Astrocyte of the hippocampus (primary cell): Measurements from ENCODE around the gene TSPEAR.

Experiments
- DNase-seq: peaks from one replicate; pipeline ENCODE4 v3.0.0; 2011; ENCODE audit warnings: low read depth, low spot score

TSPEAR gene

DNA sequence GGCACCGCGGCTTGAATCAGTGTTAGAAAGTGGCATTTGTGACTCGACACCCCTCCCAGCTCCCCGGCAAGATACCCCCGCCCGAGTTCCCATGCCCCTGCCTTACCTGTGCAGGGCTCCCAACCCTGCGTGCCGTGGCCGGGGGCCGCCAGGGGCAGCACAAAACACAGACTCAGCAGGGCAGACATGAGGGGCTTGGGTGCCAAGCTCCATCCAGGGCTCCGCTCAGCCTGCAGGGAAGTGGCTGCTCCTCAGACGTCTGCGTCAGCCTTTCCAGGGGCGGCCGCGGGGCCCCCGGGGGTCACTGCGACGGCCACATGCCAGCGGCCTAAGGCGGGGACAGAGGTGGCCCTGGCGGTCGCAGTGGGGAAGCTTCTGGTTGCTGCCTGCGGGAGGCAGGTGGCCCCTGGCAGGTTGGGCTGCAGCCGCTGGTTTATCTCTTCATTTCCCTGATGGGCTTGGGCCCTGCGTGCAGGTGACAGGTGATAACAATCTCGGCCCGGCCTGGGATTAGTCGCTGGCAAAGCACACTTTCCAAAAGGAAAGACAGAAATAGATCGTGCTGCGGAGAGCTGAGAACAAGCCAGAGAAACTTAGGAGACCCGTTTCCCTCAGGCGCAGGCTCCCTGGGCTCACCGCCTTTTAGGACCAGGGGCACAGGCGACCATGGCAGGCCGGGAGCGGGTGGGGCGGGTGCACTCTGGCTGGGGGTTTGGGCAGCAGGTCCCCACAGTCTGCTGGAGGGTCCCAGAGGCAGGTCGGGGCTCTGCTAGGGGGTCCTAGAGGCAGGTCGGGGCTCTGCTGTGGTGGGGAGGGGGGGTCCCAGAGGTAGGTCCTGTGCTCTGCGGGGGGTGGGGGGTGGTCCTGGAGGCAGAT, at the start of gene TSPEAR:
TSPEAR (minus strand) TSS at position 246 of the 876 bp plus-strand sequence; CDS start at position 188, 58 bp downstream.
- no peak for DNase-seq

DNA sequence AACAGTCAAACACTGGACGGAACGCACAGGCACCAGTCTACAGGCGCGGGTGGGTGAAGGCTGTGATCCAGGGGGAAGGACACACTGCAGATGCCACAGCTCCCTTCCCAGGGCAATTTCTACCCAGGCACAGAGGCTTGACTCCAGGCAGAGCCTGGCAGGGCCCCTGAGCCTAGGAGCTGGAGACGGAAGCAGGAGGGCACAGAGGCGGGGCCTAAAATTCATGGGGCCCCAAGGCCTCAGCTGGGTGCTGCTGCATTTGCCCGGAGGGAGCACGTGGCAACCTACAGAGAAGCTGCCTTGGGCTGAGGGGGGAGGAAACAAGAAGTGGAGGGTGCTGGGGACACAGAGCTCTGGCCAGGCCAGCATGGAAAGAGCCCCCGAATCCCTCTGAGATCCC, 49.0 kb upstream of the TSPEAR start:
- DNase-seq = no peak

DNA sequence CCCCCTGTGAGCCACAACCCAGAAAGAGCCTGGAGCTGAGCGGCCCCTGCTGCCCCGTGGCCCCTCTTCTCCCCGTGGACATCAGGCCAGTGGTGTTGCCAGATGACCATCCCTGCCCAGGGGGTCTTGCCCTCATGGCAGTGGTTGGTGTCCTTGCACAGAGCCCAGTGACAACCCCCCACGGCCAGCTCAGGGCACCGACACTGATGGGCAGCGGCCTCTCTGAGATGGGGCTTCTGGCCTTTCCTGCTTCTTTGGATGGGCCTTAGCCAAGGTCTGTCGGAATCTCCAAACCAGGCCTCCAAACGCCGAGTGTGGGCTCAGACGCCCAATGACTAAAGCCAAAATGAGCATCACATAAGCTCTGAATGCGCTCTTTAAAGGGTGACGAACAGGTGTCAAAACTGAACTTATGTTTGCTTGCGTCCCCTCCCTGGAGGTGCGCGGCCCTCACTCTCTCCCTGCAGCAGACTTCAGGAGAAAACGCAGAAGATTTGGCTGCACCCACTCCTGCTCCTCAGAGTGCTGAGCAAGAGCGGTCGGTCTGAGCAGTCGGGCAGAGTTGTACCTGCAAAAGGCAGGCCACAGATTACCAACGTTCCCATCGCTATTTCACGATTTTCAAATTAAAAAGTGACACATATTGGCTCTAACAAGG, 48.4 kb upstream of the TSPEAR start:
- DNase-seq = no peak

DNA sequence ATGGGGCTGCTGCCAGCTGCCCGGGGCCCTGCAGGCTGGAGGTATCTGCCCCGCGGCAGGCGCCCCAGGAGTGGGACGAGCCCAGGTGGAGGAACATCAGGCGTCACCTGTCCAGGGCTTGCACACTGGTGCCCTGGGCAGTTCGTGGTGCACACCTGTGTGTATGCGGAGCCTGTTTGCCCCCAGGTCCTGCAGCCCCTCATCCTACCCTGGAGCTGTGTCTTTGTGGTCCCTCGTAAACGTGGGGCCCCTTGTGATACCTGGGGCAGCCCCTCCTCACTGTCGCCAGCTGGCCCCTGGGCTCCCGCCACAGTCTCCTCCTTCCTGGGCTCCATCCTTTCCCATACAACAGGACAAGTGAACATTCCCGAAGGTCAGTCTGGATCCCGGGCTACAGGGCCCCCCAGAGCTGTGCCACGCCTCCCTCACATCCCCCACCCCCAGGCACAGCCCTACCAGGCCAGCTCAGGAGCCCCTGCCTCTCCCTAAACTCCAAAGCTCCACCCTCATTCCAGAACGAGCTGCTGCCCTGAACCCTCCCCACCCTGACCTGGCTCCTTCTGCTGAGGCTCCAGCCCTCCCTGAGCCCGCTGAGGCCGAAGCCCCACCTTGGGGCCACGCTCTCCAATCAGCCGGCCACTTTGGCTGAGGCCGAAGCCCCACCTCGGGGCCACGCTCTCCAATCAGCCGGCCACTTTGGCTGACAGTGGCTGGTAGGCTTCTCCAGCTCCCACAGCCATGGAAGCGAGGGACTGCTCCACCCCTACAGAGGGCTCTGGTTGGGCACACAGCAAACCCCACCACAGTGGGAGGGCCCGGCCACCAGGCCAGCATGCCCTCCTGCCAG, 47.6 kb upstream of the TSPEAR start:
- no peak for DNase-seq

DNA sequence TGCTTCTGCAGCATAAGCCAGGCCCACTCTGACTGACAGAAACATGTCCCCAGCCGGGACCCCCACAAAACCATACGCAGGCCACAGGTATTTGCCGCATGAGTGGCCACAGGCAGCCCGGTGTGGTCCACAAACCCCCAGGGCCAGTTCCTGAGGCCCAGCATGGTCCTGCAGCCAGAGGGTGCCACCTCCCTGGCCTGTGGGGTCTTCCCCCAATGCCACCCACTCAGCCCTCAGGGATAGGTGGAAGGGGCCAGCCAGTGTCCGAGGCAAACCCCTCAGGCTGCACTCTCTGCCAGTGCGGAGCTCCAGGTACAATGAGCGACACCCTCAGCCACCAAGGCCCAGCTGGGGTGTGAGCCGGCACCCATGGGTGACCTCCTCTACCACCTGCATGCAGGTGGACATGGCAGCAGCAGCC, 46.8 kb upstream of the TSPEAR start:
- no peak for DNase-seq

DNA sequence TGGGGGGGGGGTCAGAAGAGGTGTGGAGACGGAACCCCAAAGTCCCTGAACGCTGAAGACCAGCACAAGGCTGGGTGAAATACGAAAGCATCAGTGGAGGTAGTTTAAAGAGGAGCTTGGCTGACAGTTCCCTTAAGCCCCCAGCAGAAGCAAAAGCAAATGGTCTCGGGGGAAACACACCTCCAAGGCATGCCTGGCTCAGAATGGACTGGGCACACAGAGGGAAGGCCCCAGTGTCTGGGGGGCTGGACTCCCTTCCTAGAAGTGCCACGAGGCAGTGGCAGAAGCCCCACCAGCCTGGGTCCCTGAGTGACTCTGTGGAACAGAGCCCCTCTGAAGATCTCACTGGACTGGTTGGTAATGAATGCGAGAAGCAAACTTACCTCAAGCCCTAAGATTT, 46.4 kb upstream of the TSPEAR start:
- no peak for DNase-seq

DNA sequence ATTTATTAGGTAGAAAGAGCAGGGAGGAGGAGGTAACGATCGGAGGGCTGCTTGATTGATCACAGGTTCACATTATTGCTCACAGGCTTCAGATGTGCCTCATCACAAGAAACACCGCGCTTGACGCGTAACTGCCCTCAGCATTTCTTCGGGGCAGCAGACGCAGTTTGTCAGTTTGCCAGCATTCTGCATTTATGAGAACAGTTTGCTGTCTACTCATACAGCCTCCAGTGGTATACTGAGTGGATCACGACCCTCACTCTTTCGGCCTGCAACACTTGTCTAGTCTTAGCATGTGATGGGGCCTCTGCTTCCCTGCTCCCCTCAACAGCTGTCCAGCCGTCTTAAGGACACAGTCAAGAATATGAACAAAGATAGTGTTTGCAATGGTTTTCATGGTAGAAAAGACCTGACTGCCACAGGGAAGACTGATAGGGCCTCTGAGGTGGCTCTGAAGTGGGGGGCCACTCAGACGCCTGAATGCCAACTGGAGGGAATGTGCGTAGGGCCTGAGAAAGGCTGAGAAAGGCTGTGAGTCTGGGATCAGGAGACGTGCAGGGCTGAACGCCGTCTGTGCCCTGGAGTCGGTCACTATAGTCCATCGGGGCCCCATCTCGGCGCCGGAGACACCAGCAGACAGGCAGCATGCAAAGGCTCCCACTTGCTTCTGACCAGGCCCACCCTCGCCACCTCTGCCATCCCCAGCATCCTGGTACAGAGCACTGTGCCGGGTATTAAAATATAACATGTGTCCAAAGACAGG, 45.2 kb upstream of the TSPEAR start:
- DNase-seq = no peak

DNA sequence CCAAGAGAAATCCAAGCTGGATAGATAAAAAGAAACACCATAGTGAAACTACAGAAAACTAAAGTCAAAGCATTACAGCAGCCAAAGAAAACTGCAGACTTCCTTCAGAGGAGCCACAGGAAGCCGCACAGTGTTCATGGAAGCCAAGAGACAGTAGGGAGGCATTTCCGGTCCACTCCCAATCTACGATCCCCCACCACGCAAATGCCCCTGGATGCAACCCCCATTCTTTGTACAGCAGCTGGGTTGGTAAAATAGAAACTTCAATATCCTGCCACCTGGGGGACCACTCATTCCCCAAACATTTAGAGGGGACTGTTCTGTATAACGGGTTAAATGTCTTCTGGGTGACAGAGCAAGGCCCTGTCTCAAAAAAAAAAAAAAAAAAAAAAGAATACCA, 43.9 kb upstream of the TSPEAR start:
- no peak for DNase-seq

DNA sequence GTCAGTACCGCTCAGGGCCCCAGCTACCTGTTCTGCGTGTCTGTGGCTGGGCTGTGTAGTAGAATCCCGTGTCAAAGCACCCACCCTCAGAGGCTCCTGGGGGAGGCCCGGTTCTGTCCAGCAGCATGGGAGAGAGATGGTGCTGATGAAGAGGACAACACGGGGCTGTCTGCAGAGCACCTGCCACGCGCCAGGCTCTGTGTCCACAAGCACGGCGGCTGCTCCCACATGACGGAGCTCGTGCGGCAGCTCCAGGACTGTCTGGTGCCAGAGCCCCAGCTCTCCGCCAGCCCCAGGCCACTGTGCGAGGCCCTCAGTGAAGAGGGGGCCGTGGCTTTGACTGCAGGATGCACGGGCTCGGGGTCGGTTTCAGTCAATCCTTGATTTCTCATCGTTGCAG, 42.0 kb upstream of the TSPEAR start:
- no peak for DNase-seq

DNA sequence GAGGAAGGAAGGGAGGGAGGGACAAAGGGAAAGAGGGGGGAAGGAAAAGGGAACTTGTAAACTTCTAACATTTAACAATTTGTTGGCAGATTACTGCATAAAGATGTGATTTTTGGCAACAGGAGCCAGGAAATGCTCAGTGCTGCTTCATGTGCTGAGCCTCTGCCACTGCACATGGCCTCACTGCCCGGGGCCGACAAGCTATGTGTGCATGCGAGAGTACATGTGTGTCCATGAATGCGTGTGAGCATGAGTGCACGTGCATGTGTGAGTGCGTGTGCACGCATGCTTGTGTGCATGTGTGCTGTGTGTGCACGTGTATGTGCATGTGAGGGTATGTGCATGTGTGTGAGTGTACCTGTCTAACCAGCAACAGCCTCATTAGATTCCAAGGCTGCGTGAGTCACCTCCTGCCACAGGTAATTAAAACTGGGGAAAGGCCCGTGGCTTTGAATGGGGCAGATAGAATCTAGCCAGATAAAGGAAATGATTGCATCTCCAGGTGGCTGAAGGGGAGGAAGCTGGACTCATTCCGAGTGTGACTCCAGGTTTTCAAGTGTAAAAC, 41.4 kb upstream of the TSPEAR start:
- no peak for DNase-seq

DNA sequence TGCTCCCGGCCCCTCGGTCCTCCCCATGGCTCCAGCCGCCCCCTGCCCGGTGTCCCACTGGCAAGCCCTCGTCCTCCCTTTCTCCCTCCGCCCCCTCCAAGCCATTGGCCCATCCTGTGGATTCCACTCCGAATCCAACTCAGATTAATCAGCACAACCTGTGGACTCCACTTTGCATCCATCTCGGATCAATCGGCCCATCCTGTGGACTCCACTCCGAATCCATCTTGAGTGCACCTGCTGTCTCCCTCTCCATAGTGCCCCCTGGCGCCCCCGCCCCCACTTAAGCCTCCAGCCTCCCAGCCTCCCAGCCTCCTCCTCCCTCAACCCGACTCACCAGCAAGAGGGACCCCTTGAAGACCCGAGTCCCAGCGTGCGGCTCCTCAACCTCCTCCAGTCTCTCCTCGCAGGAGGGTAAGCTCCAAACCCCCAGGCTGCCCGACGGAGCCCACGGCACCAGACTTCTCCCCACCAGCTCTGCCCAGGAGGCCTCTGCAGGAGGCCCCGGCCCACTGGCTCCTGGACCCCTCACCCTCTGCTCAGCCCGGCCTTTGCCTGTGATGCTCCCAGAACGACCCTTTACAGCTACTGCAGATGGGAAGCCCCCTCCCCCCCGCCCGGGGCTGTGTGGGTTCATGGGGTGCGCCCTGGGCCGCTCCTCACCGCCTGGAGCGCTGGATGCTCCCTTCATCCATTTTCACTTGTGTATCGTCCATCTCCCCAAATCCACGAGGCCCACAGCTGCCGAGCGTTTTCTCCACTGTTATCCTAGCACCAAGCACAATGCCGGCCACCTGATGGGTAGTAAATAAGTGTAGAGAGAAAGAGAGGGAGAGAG, 40.6 kb upstream of the TSPEAR start:
- no peak for DNase-seq

DNA sequence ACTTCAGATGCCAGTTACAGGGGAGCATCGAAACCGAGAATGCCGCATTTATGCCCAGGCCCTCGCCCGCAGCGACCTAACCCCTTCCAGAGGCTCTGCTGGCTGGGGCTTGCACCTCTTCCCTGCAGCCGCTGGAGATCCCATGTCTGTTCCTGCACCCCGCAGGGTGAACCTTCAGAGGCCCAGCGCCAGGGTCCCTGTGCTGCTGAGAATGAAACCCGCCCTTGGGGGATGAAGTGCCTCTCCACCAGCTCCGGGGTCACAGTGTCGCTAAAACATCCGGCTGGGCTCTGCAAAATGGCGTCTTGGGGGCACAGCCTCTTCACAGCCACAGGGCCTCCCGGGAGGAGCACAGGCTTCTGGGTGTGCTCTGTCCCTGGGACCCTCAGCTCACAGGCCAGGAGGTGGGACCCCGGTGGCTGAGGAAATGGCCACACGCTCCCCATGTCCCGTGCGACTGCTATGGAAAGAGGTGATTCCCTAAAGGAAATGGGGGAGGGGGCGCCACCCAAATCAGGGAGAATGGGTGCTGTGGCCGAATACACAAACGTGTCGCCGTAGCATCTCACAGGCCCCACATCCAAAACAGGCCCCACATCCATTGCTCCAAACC, 39.9 kb upstream of the TSPEAR start:
- no peak for DNase-seq

DNA sequence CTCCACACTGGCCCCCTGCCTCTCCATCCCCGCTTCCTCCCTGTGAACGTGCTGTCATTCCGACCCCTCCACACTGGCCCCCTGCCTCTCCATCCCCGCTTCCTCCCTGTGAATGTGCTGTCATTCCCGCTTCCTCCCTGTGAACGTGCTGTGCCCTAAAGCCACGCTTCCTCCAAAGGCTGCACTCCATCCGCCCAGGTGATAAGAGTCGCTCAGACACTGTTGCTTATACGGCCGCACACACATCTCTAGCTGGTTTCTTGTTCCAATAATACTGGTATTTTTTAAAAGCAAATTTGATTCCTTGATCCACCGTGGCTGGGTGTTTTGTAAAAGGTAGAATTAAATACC, 39.3 kb upstream of the TSPEAR start:
- no peak for DNase-seq

DNA sequence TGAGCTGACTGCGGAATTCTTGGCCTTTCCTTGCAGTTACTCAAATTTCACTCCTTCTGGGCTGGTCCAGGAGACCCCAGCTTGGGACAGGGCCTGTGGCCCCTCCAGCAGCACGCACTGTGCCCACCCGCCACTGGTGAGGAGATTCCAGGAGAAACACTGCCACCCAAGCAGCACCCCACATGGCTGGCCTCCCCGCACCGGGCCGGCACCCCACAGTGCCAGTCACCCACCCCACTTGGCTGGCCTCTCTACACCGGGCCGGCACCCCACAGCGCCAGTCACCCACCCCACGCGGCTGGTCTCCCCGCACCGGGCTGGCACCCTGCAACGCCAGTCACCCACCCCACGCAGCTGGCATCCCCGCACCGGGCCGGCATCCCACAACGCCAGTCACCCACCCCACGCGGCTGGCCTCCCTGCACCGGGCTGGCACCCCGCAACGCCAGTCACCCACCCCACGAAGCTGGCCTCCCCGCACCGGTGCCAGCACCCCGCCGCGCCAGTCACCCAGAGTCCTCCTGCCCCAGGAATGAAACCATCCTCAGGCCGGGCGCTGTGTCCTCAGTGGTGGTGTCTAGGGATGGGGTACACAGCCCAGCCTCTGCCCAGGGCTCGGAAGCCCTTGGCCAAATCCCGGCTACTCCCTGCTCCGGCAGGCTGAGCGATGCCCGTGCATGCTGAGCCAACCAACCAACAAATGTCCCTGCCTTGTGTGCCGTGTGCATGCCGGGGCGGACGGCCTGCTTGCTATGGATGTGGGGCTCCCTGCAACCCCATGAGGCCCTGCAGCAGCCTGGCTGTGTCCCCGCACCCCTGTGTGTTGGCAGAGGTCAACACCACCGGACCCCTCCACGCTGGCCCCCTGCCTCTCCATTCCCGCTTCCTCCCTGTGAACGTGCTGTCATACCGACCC, 38.6 kb upstream of the TSPEAR start:
- DNase-seq = no peak

DNA sequence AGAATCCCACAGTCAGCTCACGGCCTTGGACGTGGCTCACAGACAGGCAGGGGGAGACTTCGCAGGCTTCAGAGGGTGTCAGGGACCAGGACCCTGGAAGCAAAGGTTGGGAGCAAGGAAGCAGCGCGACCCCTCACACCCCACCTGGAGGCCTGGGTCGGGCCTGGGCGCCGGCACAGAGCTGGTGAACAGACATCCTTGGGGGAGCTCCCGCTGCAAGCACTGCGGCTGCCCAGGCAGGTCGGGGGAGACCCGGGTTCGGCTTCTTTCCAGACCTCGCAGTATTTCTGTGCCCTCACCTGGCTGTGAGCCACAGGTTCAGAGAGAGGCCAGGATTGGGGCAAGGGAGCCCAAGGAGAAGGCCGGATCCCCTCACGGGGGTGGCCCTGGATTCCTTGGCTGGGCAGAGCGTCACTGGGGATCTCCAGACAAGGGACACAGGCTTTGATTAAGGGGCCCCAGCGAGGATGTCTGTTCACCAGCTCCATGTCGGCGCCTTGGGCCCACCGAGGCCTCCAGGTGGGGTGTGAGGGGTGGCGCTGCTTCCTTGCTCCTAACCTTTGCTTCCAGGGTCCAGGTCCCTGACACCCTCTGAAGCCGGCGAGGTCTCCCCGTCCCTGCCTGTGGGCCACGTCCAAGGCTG, 37.9 kb upstream of the TSPEAR start:
- no peak for DNase-seq

DNA sequence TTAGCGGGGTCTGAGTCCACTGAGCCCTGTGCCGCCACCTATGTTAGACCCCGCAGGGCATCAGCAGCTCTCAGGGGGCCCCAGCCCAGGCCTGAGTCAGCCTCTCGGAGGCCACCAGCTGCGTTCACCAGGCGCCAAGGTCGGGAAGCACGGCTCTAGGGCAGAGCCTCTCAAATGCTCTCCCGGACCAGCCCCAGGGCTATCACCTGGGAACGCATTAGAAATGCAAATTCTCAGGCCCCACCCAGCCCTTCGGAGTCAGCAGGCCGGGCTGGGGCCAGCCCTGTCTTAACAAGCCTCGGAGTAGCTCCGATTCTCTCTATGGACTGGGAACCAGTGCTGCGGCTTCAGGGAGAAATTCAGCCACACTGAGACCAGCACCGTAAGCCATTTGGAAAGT, 37.2 kb upstream of the TSPEAR start:
- DNase-seq = no peak

DNA sequence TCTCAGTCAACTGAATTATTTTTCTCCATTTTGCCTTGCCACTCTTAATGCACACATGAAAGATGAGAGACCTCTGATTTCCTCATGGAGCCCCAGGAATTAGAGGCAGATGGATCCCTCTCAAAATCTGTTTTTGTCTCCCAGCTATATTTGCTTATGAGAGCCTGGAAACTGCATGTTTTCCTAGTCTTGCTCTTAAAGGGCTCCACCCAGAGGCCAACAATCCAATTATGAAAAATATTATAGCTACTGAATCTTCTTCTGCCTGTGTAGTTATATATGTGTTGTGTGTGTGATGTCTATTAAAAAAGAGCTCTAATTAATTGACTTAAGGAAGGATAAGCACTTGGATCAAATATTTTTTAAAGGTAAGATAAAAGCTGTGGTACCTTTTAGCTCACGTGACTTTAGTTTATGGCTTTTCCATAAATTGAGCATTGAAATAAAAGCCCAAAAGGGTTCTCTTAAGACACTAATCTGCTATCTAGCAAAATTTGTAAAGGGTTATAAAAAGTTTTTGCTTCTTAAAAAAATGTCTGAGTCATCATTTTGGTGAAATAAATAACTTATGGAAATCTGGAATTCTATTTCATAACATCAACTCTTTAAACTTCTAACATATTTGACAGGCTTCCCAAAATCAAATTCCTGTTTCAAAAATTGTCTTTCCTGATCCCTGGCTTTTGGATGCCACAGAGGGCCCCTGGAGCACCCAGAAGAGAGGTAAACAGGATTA, 31.2 kb upstream of the TSPEAR start:
- DNase-seq = no peak

DNA sequence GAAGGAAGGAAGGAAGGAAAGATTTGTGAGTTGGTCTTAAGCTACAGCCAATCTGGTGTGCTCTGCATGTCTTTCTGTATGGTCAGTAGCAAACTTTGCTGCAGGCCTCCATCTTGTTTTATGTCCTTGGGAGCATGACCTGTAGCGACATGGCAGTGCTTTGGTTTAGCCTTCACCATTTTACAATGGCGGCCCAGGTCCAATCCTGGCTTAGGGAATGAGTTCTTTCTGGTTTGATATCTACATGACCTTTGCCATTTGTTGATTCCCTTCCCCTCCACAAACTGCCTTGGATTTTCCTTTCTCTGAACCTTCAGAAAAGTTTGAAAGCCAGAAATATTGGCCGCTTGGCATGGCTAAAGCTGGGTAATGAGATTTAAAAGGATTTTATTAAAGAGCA, 30.5 kb upstream of the TSPEAR start:
- no peak for DNase-seq
